Measurements from ENCODE around the gene TARS3. TPM values are rescaled to one million over a fixed set of nuclear protein-coding genes. Genes with fewer than 3 reads are reported as not detected.

Gene TARS3
- total RNA-seq, 1 donor from 2014 or later = 17.1 TPM

DNA sequence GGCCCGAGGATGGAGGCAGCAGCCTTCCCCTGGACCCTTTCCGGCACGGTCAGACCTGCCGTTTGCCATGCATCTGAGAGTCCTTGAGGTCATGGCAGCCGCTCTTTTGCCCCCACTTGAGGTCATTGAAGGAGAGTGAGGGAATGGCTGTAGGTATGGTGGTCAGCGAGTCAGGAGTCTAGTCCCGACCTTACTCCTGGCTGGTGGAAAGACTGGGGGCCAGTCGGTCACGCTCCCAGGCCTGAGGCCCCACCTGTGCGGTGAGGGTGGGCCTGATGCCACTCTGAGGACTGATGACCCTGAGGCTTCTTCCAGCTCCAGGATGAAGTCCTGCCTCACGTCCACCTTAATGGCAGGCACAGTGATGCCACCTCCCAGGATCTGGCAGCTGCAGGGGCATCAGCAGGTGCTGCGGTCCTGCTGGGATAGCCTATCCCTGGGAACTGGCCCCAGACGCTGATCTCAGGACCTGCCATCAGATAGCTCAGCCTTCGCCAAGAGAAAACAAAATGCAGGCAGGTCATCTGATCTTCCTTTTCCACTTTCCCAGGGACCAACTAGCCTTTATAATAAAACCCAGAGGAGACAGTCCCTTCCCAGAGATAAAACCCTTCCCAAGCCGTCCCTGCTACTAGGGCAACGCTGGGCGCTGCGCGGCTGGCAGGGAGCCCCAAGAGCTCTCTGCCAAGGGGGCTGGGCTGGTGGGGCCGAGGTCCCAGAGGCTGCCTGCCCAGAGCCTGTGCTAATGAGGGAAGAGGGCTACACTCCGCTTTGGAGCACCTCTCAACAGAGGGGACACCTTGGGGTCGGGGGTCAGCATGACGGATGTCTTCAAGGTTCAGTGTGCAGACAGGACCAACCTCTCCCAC lies 114.3 kb downstream of the TARS3 start:
- Mint-ChIP-seq H3K27ac (no peak overlapping the region), H3K36me3 (no peaks in the 10 kb centered on the region), H3K4me1 (ENCODE audit: unreplicated experiment) (peaks cover 18% of the 10 kb centered on the region), H3K4me3 (no peak overlapping the region), H3K27me3 (peaks cover 7% of the 10 kb centered on the region), H3K9me3 (no peaks in the 10 kb centered on the region)
- TF ChIP-seq, protein P1, sequence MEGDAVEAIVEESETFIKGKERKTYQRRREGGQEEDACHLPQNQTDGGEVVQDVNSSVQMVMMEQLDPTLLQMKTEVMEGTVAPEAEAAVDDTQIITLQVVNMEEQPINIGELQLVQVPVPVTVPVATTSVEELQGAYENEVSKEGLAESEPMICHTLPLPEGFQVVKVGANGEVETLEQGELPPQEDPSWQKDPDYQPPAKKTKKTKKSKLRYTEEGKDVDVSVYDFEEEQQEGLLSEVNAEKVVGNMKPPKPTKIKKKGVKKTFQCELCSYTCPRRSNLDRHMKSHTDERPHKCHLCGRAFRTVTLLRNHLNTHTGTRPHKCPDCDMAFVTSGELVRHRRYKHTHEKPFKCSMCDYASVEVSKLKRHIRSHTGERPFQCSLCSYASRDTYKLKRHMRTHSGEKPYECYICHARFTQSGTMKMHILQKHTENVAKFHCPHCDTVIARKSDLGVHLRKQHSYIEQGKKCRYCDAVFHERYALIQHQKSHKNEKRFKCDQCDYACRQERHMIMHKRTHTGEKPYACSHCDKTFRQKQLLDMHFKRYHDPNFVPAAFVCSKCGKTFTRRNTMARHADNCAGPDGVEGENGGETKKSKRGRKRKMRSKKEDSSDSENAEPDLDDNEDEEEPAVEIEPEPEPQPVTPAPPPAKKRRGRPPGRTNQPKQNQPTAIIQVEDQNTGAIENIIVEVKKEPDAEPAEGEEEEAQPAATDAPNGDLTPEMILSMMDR (conservative IDR thresholded peaks at IDR 0.05) = no peak
- no peak for DNase-seq (ENCODE audit: extremely low spot score, unreplicated experiment)

- Mint-ChIP-seq H3K27ac (no peak overlapping the region), H3K4me3 (no peak overlapping the region), H3K9me3 (no peaks in the 10 kb centered on the region), H3K27me3 (peaks cover 4% of the 10 kb centered on the region), H3K36me3 (no peaks in the 10 kb centered on the region), H3K4me1 (ENCODE audit: unreplicated experiment) (peaks cover 4% of the 10 kb centered on the region)
- DNase-seq (ENCODE audit: extremely low spot score, unreplicated experiment) = no peak
- TF ChIP-seq, protein P1 (conservative IDR thresholded peaks at IDR 0.05) = no peak
These were observed 116.1 kb downstream of the TARS3 start for GRCh38 chr15:101608201-101608600.

- TF ChIP-seq, protein P1 (conservative IDR thresholded peaks at IDR 0.05) = no peak
- H3K27ac Mint-ChIP-seq = no peak overlapping the region
- H3K36me3 Mint-ChIP-seq = no peaks in the 10 kb centered on the region
- H3K27me3 Mint-ChIP-seq = peaks cover 4% of the 10 kb centered on the region
- H3K4me1 Mint-ChIP-seq (ENCODE audit: unreplicated experiment) = peaks cover 4% of the 10 kb centered on the region
- DNase-seq (ENCODE audit: extremely low spot score, unreplicated experiment) = no peak
- no peaks in the 10 kb centered on the region for H3K9me3 Mint-ChIP-seq
- H3K4me3 Mint-ChIP-seq = no peak overlapping the region
These were observed 117.2 kb downstream of the TARS3 start for GRCh38 chr15:101607108-101607507.

DNA sequence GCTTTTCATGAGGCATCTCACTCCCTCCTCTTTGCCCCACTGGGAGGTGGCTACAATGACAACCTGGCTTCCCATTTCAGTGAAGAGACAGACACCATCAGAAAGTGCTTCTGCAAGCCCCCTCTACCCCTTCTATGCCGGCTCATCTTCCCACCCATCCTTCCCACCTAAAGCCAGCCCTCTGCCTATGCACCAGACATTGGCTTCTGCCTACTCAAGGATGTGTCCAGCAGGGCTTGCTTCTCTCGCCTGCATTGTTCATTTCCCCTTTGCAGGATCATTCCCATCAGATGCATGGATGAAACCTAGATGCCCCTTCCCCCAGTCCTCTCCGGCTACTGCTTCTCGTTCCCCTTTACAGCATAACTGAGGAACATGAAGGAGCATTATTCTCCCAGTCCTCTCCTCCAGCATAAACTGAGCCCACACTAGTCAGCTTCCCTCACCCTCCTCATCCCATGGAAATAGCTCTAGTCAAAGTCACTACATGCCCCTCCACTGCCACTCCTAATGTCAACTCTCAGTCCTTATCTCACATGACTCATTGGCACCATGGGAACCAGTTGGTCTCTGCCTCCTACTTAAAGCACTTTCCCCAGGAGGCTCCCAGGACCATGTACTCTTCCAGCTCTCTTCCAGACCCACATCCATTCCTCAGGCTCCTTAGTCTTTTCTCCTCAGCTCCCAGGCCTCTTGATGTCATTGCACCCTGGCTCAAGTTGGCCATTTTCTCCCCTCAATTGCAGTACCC lies 120.0 kb downstream of the TARS3 start:
- Mint-ChIP-seq H3K4me3 (no peak overlapping the region), H3K27ac (no peak overlapping the region), H3K9me3 (no peaks in the 10 kb centered on the region), H3K27me3 (peaks cover 8% of the 10 kb centered on the region), H3K4me1 (ENCODE audit: unreplicated experiment) (peaks cover 4% of the 10 kb centered on the region), H3K36me3 (no peaks in the 10 kb centered on the region)
- TF ChIP-seq, protein P1 (conservative IDR thresholded peaks at IDR 0.05) = no peak
- DNase-seq (ENCODE audit: extremely low spot score, unreplicated experiment) = no peak

Other genes starting within 250 kb of the TARS3 start
- 5.4 and 6.5 TPM in 2 replicates for gene PCSK6, start 234.8 kb downstream of the TARS3 start, total RNA-seq (ENCODE audit: low replicate concordance)
- gene TM2D3, start 72.1 kb downstream of the TARS3 start, total RNA-seq (ENCODE audit: low replicate concordance) = 35.7 and 50.0 TPM in 2 replicates
- not detected in 2 replicates for gene OR4F6, start 79.0 kb upstream of the TARS3 start, total RNA-seq (ENCODE audit: low replicate concordance)
- not detected in 2 replicates for gene OR4F15, start 87.7 kb upstream of the TARS3 start, total RNA-seq (ENCODE audit: low replicate concordance)

All from type B pancreatic cell (in vitro differentiated cells).